H9 (cell line): ENCODE measurements around the gene STAB1. TPM values are rescaled to one million over a fixed set of nuclear protein-coding genes. Genes with fewer than 3 reads are reported as not detected.

Experiments
- DNase-seq: peaks from one replicate; pipeline ENCODE4 v3.0.0-alpha.2; 2017
- H2AFZ ChIP-seq: one replicate; pipeline ENCODE4 v1.6.1; 2013; ENCODE audit warnings: mild to moderate bottlenecking, low read length, control low read depth, moderate library complexity
- H2AK5ac ChIP-seq: 2 replicates; pipeline ENCODE4 v1.6.1; 2013; ENCODE audit warnings: low read length, control low read depth, mixed read lengths; ENCODE audit not compliant: insufficient read length
- H2BK120ac ChIP-seq: one replicate; pipeline ENCODE4 v1.6.1; 2013; ENCODE audit warnings: low read depth, mild to moderate bottlenecking, low read length, control low read depth, inconsistent platforms; ENCODE audit not compliant: poor library complexity, severe bottlenecking
- H2BK12ac ChIP-seq: 2 replicates; pipeline ENCODE4 v1.6.1; 2013; ENCODE audit warnings: low read length, control low read depth, mixed read lengths, low read depth; ENCODE audit not compliant: insufficient read length
- H2BK15ac ChIP-seq: 2 replicates; pipeline ENCODE4 v1.6.1; 2013; ENCODE audit warnings: low read depth, low read length, control low read depth
- H2BK20ac ChIP-seq: one replicate; pipeline ENCODE4 v1.6.1; 2013; ENCODE audit warnings: low read depth, mild to moderate bottlenecking, low read length, control low read depth, inconsistent platforms; ENCODE audit not compliant: poor library complexity, severe bottlenecking
- H2BK5ac ChIP-seq: 2 replicates; pipeline ENCODE4 v1.6.1; 2013; ENCODE audit warnings: low read length, control low read depth, mixed read lengths; ENCODE audit not compliant: insufficient read length
- H3K14ac ChIP-seq: 2 replicates; pipeline ENCODE4 v1.6.1; 2013; ENCODE audit warnings: low read length, control low read depth; ENCODE audit not compliant: insufficient read depth
- H3K18ac ChIP-seq: 2 replicates; pipeline ENCODE4 v1.6.1; 2013; ENCODE audit warnings: low read depth, mild to moderate bottlenecking, mixed read lengths, low read length, control low read depth; ENCODE audit not compliant: insufficient read length
- H3K23ac ChIP-seq: 2 replicates; pipeline ENCODE4 v1.6.1; 2013; ENCODE audit warnings: low read length, control low read depth, mixed read lengths, low read depth; ENCODE audit not compliant: insufficient read length
- H3K23me2 ChIP-seq: 2 replicates; pipeline ENCODE4 v1.6.1; 2013; ENCODE audit warnings: low read depth, mild to moderate bottlenecking, mixed read lengths, low read length, control low read depth; ENCODE audit not compliant: insufficient read length, poor library complexity, severe bottlenecking
- H3K27ac ChIP-seq: 2 replicates; pipeline ENCODE4 v1.5.1; 2013; ENCODE audit warnings: low read length, control low read depth, mixed read lengths, low read depth; ENCODE audit not compliant: insufficient read length
- H3K27me3 ChIP-seq: 2 replicates; pipeline ENCODE4 v1.6.1; 2013; ENCODE audit warnings: low read length, control low read depth, inconsistent platforms; ENCODE audit not compliant: insufficient read depth
- H3K4ac ChIP-seq: 2 replicates; pipeline ENCODE4 v1.6.1; 2013; ENCODE audit warnings: low read depth, mild to moderate bottlenecking, control low read depth, inconsistent platforms, low read length, moderate library complexity
- H3K4me1 ChIP-seq: 2 replicates; pipeline ENCODE4 v1.6.1; 2013; ENCODE audit warnings: low read length, control low read depth, inconsistent platforms; ENCODE audit not compliant: insufficient read depth
- H3K4me2 ChIP-seq: 2 replicates; pipeline ENCODE4 v1.6.1; 2013; ENCODE audit warnings: low read length, control low read depth, mixed read lengths; ENCODE audit not compliant: insufficient read length, insufficient read depth
- H3K56ac ChIP-seq: 2 replicates; pipeline ENCODE4 v1.6.1; 2013; ENCODE audit warnings: low read depth, mild to moderate bottlenecking, mixed read lengths, low read length, control low read depth; ENCODE audit not compliant: insufficient read length
- H3K79me1 ChIP-seq: 2 replicates; pipeline ENCODE4 v1.6.1; 2013; ENCODE audit warnings: low read depth, mild to moderate bottlenecking, moderate library complexity, low read length, control low read depth, inconsistent platforms; ENCODE audit not compliant: insufficient read depth, poor library complexity, severe bottlenecking
- H3K79me2 ChIP-seq: 2 replicates; pipeline ENCODE4 v1.6.1; 2013; ENCODE audit warnings: low read length, control low read depth, inconsistent platforms; ENCODE audit not compliant: insufficient read depth
- H3K9ac ChIP-seq: 2 replicates; pipeline ENCODE4 v1.6.1; 2013; ENCODE audit warnings: low read length, control low read depth, mixed read lengths; ENCODE audit not compliant: insufficient read length; ENCODE audit errors: extremely low read depth
- H3K9me3 ChIP-seq: one replicate; pipeline ENCODE4 v1.6.1; 2013; ENCODE audit warnings: low read depth, low read length, inconsistent platforms; ENCODE audit not compliant: control insufficient read depth
- H3T11ph ChIP-seq: one replicate; pipeline ENCODE4 v1.6.1; 2013; ENCODE audit warnings: mild to moderate bottlenecking, low read length, control low read depth, inconsistent platforms
- H4K20me1 ChIP-seq: one replicate; pipeline ENCODE4 v1.6.1; 2013; ENCODE audit not compliant: control insufficient read depth, insufficient read length, insufficient read depth
- H4K5ac ChIP-seq: 2 replicates; pipeline ENCODE4 v1.6.1; 2013; ENCODE audit warnings: low read depth, mild to moderate bottlenecking, mixed read lengths, low read length, control low read depth; ENCODE audit not compliant: insufficient read length
- H4K8ac ChIP-seq: replicated peaks from 2 replicates; pipeline ENCODE4 v1.6.1; 2013; ENCODE audit warnings: low read length, control low read depth, mixed read lengths, low read depth; ENCODE audit not compliant: insufficient read length
- H4K91ac ChIP-seq: 2 replicates; pipeline ENCODE4 v1.6.1; 2013; ENCODE audit warnings: low read depth, mild to moderate bottlenecking, moderate library complexity, mixed read lengths, low read length, control low read depth; ENCODE audit not compliant: insufficient read length
- H3K27ac Mint-ChIP-seq, 3 experiments: 2 replicates in 2 of 3; 3 replicates in 1 of 3; pipeline ENCODE4 v1.8.0; 2020 to 2021; ENCODE audit warnings: mixed read lengths in 3 of 3, mild to moderate bottlenecking in 1 of 3, moderate library complexity in 1 of 3
- H3K27me3 Mint-ChIP-seq: 2 replicates; pipeline ENCODE4 v1.8.0; 2021; ENCODE audit warnings: low read depth, mild to moderate bottlenecking, moderate library complexity, mixed read lengths
- H3K36me3 Mint-ChIP-seq, 3 experiments: 2 replicates in 2 of 3; 3 replicates in 1 of 3; pipeline ENCODE4 v1.8.0; 2020 to 2021; ENCODE audit warnings: low read depth in 3 of 3, mixed read lengths in 3 of 3; ENCODE audit not compliant: insufficient read depth in 1 of 3
- H3K4me1 Mint-ChIP-seq, 2 experiments: 2 replicates each; pipeline ENCODE4 v1.8.0; 2020; ENCODE audit warnings: mixed read lengths in 2 of 2
- H3K4me3 Mint-ChIP-seq, 2 experiments: 2 replicates in 1 of 2; 3 replicates in 1 of 2; pipeline ENCODE4 v1.8.0; 2020 to 2021; ENCODE audit warnings: mild to moderate bottlenecking in 2 of 2, mixed read lengths in 2 of 2, moderate library complexity in 1 of 2
- H3K9me3 Mint-ChIP-seq, 2 experiments: 2 replicates in 1 of 2; 3 replicates in 1 of 2; pipeline ENCODE4 v1.8.0; 2020; ENCODE audit warnings: mild to moderate bottlenecking in 2 of 2, mixed read lengths in 2 of 2, moderate library complexity in 1 of 2
- CTCF ChIP-seq: fragments of 200-600 bp; sonication (generic); conservative IDR thresholded peaks from 3 replicates; pipeline ENCODE4 v1.8.0; 2021; ENCODE audit warnings: antibody characterized with exemption, mild to moderate bottlenecking
- WGBS: extraction: QIAGEN DNeasy Blood & Tissue Kit; methylation state at CpG from one replicate; pipeline ENCODE4 v1.1.7; 2013; ENCODE audit warnings: missing lambda C conversion rate, low lambda C conversion rate, mixed read lengths; ENCODE audit not compliant: insufficient read length; ENCODE audit errors: extremely low coverage; 5-methylcytosine and 5-hydroxymethylcytosine counted together
- total RNA-seq: library from RNA; stranded (reverse); gene quantifications from 2 replicates; pipeline ENCODE4 v1.2.1, GENCODE V29; 2021

STAB1 gene
- total RNA-seq, 1 experiment from 2014 or later, result 1.5 TPM

DNA sequence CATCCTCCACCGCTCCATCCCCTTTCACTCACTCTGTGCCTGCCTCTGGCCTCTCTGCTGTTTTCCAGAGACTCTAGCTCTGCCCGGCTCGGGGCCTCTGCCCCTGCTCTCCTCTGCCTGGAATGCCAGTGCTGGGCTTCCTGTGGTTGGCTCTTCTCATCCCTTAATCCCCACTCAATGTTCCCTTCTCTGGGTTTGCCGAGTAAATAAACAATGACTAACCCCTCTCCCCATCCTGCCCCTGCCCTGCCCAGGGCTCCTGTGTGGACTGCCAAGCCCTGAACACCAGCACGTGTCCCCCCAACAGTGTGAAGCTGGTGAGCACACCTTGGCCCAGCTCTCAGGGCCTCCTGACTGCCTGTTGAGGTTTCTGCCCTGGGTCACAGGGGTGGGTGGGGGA, 12.2 kb downstream of the STAB1 start:
- no peak overlapping the region for H2BK12ac ChIP-seq
- H4K20me1 ChIP-seq, result no peaks in the 10 kb centered on the region
- H4K8ac ChIP-seq, result no peak overlapping the region
- H2BK120ac ChIP-seq, result no peak overlapping the region
- no peaks in the 10 kb centered on the region for H3K9me3 ChIP-seq
- Mint-ChIP-seq H3K27me3 (no peaks in the 10 kb centered on the region; the same call in 1 of the 2 replicates), H3K4me1 (peaks cover 16 to 28% of the 10 kb centered on the region in 2 experiments), H3K27ac (peak overlapping the region in 1 of 3 experiments; percentile 26; a peak in 1 of 7 replicates), H3K4me3 (no peak overlapping the region), H3K36me3 (no peaks in the 10 kb centered on the region; a peak in 1 of 7 replicates), H3K9me3 (no peaks in the 10 kb centered on the region)
- no peak overlapping the region for H2AK5ac ChIP-seq
- no peak overlapping the region for H3K18ac ChIP-seq
- no peak overlapping the region for H4K91ac ChIP-seq
- no peaks in the 10 kb centered on the region; the same call in 1 of the 2 replicates for H3K4me1 ChIP-seq
- no CpG with 5 or more reads among the region's 5 CpGs for WGBS
- no peak overlapping the region for H3K14ac ChIP-seq
- no peak overlapping the region for H3K9ac ChIP-seq
- H3K79me2 ChIP-seq, result no peaks in the 10 kb centered on the region
- H3K23ac ChIP-seq, result no peak overlapping the region
- no peak overlapping the region for H4K5ac ChIP-seq
- H3K4me2 ChIP-seq, result no peak overlapping the region
- no peak overlapping the region for H3K4ac ChIP-seq
- TF ChIP-seq CTCF, result no peak
- H3T11ph ChIP-seq, result no peak overlapping the region
- no peak overlapping the region for H2BK5ac ChIP-seq
- no peaks in the 10 kb centered on the region for H3K79me1 ChIP-seq
- no peak for DNase-seq
- H3K56ac ChIP-seq, result no peak overlapping the region
- no peak overlapping the region for H3K27ac ChIP-seq
- no peak overlapping the region for H2BK20ac ChIP-seq
- H3K23me2 ChIP-seq, result no peaks in the 10 kb centered on the region
- H2AFZ ChIP-seq, result no peak overlapping the region
- H3K27me3 ChIP-seq, result no peaks in the 10 kb centered on the region
- H2BK15ac ChIP-seq, result no peak overlapping the region
